Right lobe of liver (tissue), 6 donors: ENCODE data around the gene TMED3. TPM values are rescaled to one million over a fixed set of nuclear protein-coding genes. Genes with fewer than 3 reads are reported as not detected.
"Not testable (repeated sequence)": the region's sequence is repeated elsewhere in the genome, so short reads cannot be mapped to it uniquely, and the experiment has no call there.

Experiments used
- ATAC-seq, 4 donors: fragments of 200-7000 bp; cut with Tn5 transposase; one replicate each; pipeline ENCODE4 v1.9.1; 2020; ENCODE audit warnings: mild to moderate bottlenecking in 4 of 4, moderate library complexity in 4 of 4
- DNase-seq, 3 donors: peaks; one replicate each; pipeline ENCODE4 v3.0.0-alpha.2; 2020
- H3K27ac ChIP-seq, 3 donors: fragments of 200-600 bp; one replicate each; pipeline ENCODE4 v1.8.0; 2022
- H3K27me3 ChIP-seq, 2 donors: fragments of 200-600 bp; one replicate each; pipeline ENCODE4 v1.8.0; 2022
- H3K36me3 ChIP-seq, 4 donors: fragments of 200-600 bp; sonication (generic) in 1 of 4; one replicate each; pipeline versions ENCODE4 v1.5.1 to v1.8.0; 2017 to 2022; ENCODE audit warnings: control low read depth in 1 of 4
- H3K4me1 ChIP-seq, 4 donors: fragments of 200-600 bp; sonication (generic) in 1 of 4; one replicate each; pipeline versions ENCODE4 v1.5.1 to v1.8.0; 2017 to 2022; ENCODE audit warnings: control low read depth in 1 of 4
- H3K4me3 ChIP-seq, 3 donors: fragments of 200-600 bp; one replicate each; pipeline ENCODE4 v1.8.0; 2022
- H3K9me3 ChIP-seq, 4 donors: fragments of 200-600 bp; sonication (generic) in 1 of 4; one replicate each; pipeline versions ENCODE4 v1.5.1 to v1.8.0; 2017 to 2022; ENCODE audit warnings: control low read depth in 1 of 4
- POLR2A ChIP-seq: fragments of 450-650 bp; IDR thresholded peaks from one replicate; pipeline ENCODE4 v1.6.1; 2017; ENCODE audit warnings: antibody characterized with exemption, mild to moderate bottlenecking
- WGBS: methylation state at CpG from one replicate; pipeline ENCODE4 v1.1.6; 2018; ENCODE audit warnings: low coverage, low lambda C conversion rate; ENCODE audit not compliant: insufficient coverage; ENCODE audit errors: missing lambda C conversion rate; 5-methylcytosine and 5-hydroxymethylcytosine counted together
- intact Hi-C, 2 donors: fragments of 100-400 bp; cut with DNase I; formaldehyde crosslinking; loops; one replicate each; pipeline versions ENCODE4 v1.11.2 to v1.14.1; 2022
- total RNA-seq, 6 experiments: library from RNA; depleted of rRNA in 2 of 6; stranded (reverse); fragments of >200 nt in 2 of 6; fragmentation: NEBNext Ultra II Directional in 3 of 6; extraction: Animal tissue kit (Norgen Biotek cat#: 25700) in 3 of 6; gene quantifications; one replicate each; pipeline versions ENCODE4 v1.1.0 to v1.2.4, GENCODE V29; 2016 to 2023
- TF ChIP-seq, protein P1 (sequence below), 4 donors: fragments of 200-600 bp in 3 of 4; fragments of 450-650 bp in 1 of 4; IDR thresholded peaks; one replicate each; pipeline versions ENCODE4 v1.5.1 to v1.8.0; 2016 to 2022; ENCODE audit warnings: antibody characterized with exemption in 4 of 4, mild to moderate bottlenecking in 2 of 4
- donor health status: DM: no; HTN: yes; CAD: no.
- donor health status: DM: no; HTN: no; CAD: no.
- donor health status: DM: no; HTN: no; CAD: no.
- donor health status: DM: no; HTN: yes; CAD: no.
- donor health status: DM: no; HTN: yes; CAD: no.

TMED3 gene
- total RNA-seq, 6 experiments from 2014 or later = 5.5 to 15.2 (median 8.1) TPM

DNA sequence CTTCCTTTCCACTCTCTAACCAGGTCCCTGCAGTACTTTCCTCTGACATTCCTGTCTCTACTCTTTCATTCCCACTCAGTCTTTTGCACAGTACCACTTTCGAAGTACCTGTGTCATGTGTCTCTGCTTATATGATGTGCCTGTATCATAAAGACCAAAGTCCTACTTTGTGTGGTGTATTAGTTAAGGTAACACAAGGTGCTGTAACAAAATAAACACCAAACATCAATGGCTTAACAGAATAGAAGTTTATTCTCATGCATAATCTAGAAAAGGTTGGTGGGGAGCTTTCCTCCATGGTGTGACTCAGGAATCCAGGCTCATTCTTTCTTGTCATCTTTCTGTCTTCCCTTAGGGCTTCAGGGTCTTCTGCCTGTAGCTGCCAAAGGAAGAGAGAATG, 3.3 kb downstream of the TMED3 start:
- ATAC-seq (no peak), DNase-seq (no peak)
- no peaks in the 10 kb centered on the region for H3K9me3 ChIP-seq
- intact Hi-C loops = no loop called here
- TF ChIP-seq, protein P1, sequence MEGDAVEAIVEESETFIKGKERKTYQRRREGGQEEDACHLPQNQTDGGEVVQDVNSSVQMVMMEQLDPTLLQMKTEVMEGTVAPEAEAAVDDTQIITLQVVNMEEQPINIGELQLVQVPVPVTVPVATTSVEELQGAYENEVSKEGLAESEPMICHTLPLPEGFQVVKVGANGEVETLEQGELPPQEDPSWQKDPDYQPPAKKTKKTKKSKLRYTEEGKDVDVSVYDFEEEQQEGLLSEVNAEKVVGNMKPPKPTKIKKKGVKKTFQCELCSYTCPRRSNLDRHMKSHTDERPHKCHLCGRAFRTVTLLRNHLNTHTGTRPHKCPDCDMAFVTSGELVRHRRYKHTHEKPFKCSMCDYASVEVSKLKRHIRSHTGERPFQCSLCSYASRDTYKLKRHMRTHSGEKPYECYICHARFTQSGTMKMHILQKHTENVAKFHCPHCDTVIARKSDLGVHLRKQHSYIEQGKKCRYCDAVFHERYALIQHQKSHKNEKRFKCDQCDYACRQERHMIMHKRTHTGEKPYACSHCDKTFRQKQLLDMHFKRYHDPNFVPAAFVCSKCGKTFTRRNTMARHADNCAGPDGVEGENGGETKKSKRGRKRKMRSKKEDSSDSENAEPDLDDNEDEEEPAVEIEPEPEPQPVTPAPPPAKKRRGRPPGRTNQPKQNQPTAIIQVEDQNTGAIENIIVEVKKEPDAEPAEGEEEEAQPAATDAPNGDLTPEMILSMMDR (IDR thresholded peaks at IDR 0.05) = no peak
- TF ChIP-seq POLR2A = no peak
- peaks cover 0 to 32% (median 2%) of the 10 kb centered on the region in 4 donors for H3K36me3 ChIP-seq
- no peaks in the 10 kb centered on the region for H3K4me1 ChIP-seq
- H3K4me3 ChIP-seq = no peak overlapping the region
- 100% methylated on average over 1 of the region's 1 CpG for WGBS
- H3K27me3 ChIP-seq = no peaks in the 10 kb centered on the region
- H3K27ac ChIP-seq = no peak overlapping the region

DNA sequence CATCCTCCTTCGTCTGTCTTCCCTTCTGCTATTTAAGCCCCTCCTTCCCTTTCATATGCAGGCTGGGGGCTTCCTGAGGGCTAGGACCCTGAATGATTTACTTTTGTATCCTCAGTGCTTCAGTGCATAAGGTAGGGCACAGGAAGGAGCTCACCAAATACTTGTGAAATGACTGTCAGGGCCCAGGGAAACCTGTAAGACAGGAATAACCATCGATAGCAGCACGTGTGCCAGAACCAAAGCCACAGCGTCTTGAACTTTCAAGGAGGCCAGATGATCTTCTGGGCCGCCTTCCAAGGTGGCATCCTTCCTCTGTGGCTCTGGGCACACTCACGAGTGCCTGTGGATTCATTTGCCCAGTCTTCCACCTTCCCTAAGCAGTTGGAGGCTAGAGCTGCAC, 3.9 kb downstream of the TMED3 start:
- 73% methylated on average over 4 of the region's 6 CpGs for WGBS
- intact Hi-C loops = no loop called here
- no peak overlapping the region for H3K4me3 ChIP-seq
- no peaks in the 10 kb centered on the region for H3K27me3 ChIP-seq
- H3K36me3 ChIP-seq = peaks cover 0 to 32% (median 2%) of the 10 kb centered on the region in 4 donors
- no peak for TF ChIP-seq POLR2A
- TF ChIP-seq, protein P1 (IDR thresholded peaks at IDR 0.05) = no peak
- no peak for ATAC-seq
- DNase-seq = no peak
- H3K4me1 ChIP-seq = no peaks in the 10 kb centered on the region
- H3K9me3 ChIP-seq = no peaks in the 10 kb centered on the region
- no peak overlapping the region for H3K27ac ChIP-seq

- intact Hi-C loops = no loop called here
- no peaks in the 10 kb centered on the region for H3K27me3 ChIP-seq
- no peaks in the 10 kb centered on the region for H3K9me3 ChIP-seq
- no peak overlapping the region for H3K27ac ChIP-seq
- DNase-seq = no peak
- no peak for TF ChIP-seq POLR2A
- TF ChIP-seq, protein P1 (IDR thresholded peaks at IDR 0.05) = no peak
- WGBS = 92% methylated on average over 7 of the region's 10 CpGs
- ATAC-seq = no peak
- H3K4me3 ChIP-seq = no peak overlapping the region
- H3K4me1 ChIP-seq = no peaks in the 10 kb centered on the region
- H3K36me3 ChIP-seq = peaks cover 0 to 32% (median 2%) of the 10 kb centered on the region in 4 donors
Measured at GRCh38 chr15:79315623-79316328, 4.9 kb downstream of the TMED3 start.

GRCh38 chr15:79316864-79317263, 6.0 kb downstream of the TMED3 start:
- TF ChIP-seq, protein P1 (IDR thresholded peaks at IDR 0.05) = no peak
- TF ChIP-seq POLR2A = no peak
- H3K4me3 ChIP-seq = no peak overlapping the region
- intact Hi-C loops = no loop called here
- H3K4me1 ChIP-seq = no peaks in the 10 kb centered on the region
- no peaks in the 10 kb centered on the region for H3K27me3 ChIP-seq
- DNase-seq (no peak), ATAC-seq (no peak)
- no peak overlapping the region for H3K27ac ChIP-seq
- WGBS = 90% methylated on average over 2 of the region's 9 CpGs
- no peaks in the 10 kb centered on the region for H3K9me3 ChIP-seq
- H3K36me3 ChIP-seq = peaks cover 0 to 34% (median 2%) of the 10 kb centered on the region in 4 donors

DNA sequence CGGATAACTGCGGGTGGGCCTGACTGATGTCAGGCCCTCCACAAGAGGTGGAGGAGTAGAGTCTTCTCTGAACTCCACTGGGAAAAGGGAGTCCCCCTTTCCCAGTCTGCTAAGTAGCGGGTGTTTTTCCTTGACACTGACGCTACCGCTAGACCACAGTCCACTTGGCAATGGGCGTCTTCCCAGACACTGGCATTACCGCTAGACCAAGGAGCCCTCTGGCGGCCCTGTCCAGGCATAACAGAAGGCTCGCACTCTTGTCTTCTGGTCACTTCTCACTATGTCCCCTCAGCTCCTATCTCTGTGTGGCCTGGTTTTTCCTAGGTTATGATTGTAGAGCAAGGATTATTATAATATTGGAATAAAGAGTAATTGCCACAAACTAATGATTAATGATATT, 9.1 kb downstream of the TMED3 start:
- ATAC-seq, H3K9me3 ChIP-seq, H3K4me1 ChIP-seq, H3K27ac ChIP-seq, H3K4me3 ChIP-seq, H3K27me3 ChIP-seq, intact Hi-C loops, DNase-seq: not testable (repeated sequence)
- peaks cover 0 to 27% (median 0%) of the 10 kb centered on the region in 4 donors for H3K36me3 ChIP-seq
- 92% methylated on average over 4 of the region's 9 CpGs for WGBS
